OCI-LY1 (cell line): ENCODE measurements around the gene LAG3.

Source experiments
- H2AFZ ChIP-seq: fragments of 200-600 bp; sonication (generic), shearing (Covaris generic); 2 replicates; pipeline ENCODE4 v1.6.0; 2014; ENCODE audit warnings: antibody characterized with exemption, mild to moderate bottlenecking, low read length
- H3F3A ChIP-seq: fragments of 200-600 bp; sonication (generic), shearing (Covaris generic); 2 replicates; pipeline ENCODE4 v1.6.0; 2014; ENCODE audit warnings: mild to moderate bottlenecking, antibody characterized with exemption, low read length, moderate library complexity; ENCODE audit not compliant: insufficient read depth
- H3K27ac ChIP-seq: fragments of 200-600 bp; sonication (generic); 2 replicates; pipeline ENCODE4 v1.5.1; 2014; ENCODE audit warnings: low read length, mixed run types, mild to moderate bottlenecking, low read depth; ENCODE audit not compliant: poor library complexity, severe bottlenecking
- H3K27me3 ChIP-seq: fragments of 200-600 bp; sonication (generic); 2 replicates; pipeline ENCODE4 v1.6.0; 2014; ENCODE audit warnings: antibody characterized with exemption, mild to moderate bottlenecking, low read length, moderate library complexity; ENCODE audit not compliant: insufficient read depth
- H3K36me3 ChIP-seq: fragments of 200-600 bp; sonication (generic); 2 replicates; pipeline ENCODE4 v1.6.1; 2014; ENCODE audit warnings: mild to moderate bottlenecking, antibody characterized with exemption, low read length, moderate library complexity, mixed read lengths; ENCODE audit not compliant: insufficient read depth
- H3K4me1 ChIP-seq: fragments of 200-600 bp; sonication (generic); 2 replicates; pipeline ENCODE4 v1.5.1; 2014; ENCODE audit warnings: mild to moderate bottlenecking, low read length, moderate library complexity; ENCODE audit not compliant: insufficient read depth, severe bottlenecking
- H3K4me2 ChIP-seq: fragments of 200-600 bp; sonication (generic), shearing (Covaris generic); 2 replicates; pipeline ENCODE4 v1.6.1; 2014; ENCODE audit warnings: low read length
- H3K4me3 ChIP-seq: fragments of 200-600 bp; sonication (generic); 2 replicates; pipeline ENCODE4 v1.5.1; 2014; ENCODE audit warnings: low read length, low read depth, mild to moderate bottlenecking, mixed read lengths; ENCODE audit not compliant: poor library complexity, severe bottlenecking
- H3K79me2 ChIP-seq: fragments of 200-600 bp; shearing (Covaris generic); 2 replicates; pipeline ENCODE4 v1.6.1; 2016; ENCODE audit warnings: mixed run types, low read length, mixed read lengths; ENCODE audit not compliant: insufficient read depth
- H3K9ac ChIP-seq: fragments of 200-600 bp; sonication (generic), shearing (Covaris generic); 2 replicates; pipeline ENCODE4 v1.6.1; 2014; ENCODE audit warnings: mild to moderate bottlenecking, low read length, mixed read lengths
- H3K9me2 ChIP-seq: fragments of 200-600 bp; sonication (generic), shearing (Covaris generic); 2 replicates; pipeline ENCODE4 v1.6.1; 2014; ENCODE audit warnings: low read depth, mild to moderate bottlenecking, low read length, mixed read lengths
- H3K9me3 ChIP-seq: fragments of 200-600 bp; shearing (Covaris generic); 2 replicates; pipeline ENCODE4 v1.6.1; 2014; ENCODE audit warnings: low read length, mixed read lengths
- H4K20me1 ChIP-seq: fragments of 200-600 bp; sonication (generic), shearing (Covaris generic); 2 replicates; pipeline ENCODE4 v1.6.0; 2016; ENCODE audit warnings: mild to moderate bottlenecking, low read length; ENCODE audit not compliant: insufficient read depth
- EZH2 ChIP-seq: fragments of 200-600 bp; sonication (generic), shearing (Covaris generic); IDR thresholded peaks from 2 replicates; pipeline ENCODE4 v1.8.0; 2017; ENCODE audit warnings: borderline replicate concordance, mixed run types, mild to moderate bottlenecking, antibody characterized with exemption, low read length, moderate library complexity, mixed read lengths
- TF ChIP-seq, protein P1 (sequence below): fragments of 200-600 bp; sonication (generic), shearing (Covaris generic); IDR thresholded peaks from 2 replicates; pipeline ENCODE4 v1.5.1; 2017; ENCODE audit warnings: mild to moderate bottlenecking, antibody characterized with exemption, low read length, moderate library complexity, mixed read lengths

The LAG3 gene

DNA sequence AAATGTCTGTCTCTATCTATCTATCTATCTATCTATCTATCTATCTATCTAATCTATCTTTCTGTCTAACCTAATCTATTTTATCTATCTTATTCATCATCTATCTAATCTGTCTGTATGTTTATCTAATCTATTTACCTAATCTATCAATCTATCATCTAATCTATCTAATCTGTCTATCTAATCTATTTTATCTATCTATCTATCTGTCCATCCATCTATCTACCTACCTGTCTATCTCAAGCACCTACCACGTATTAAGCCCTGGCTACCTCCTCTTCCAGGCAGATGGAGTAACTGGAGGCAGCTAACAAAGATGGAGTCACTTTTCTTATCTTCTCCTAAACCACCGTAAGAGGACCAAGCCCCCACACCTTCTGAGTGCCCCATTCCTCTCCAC, 22.8 kb downstream of the LAG3 start:
- no peak overlapping the region for H3K4me2 ChIP-seq
- no peaks in the 10 kb centered on the region for H3K4me1 ChIP-seq
- H3K9me2 ChIP-seq, result no peaks in the 10 kb centered on the region
- no peaks in the 10 kb centered on the region for H3F3A ChIP-seq
- H3K9me3 ChIP-seq, result no peaks in the 10 kb centered on the region
- H3K4me3 ChIP-seq, result no peak overlapping the region
- no peaks in the 10 kb centered on the region for H3K36me3 ChIP-seq
- H3K27me3 ChIP-seq, result peaks cover 9% of the 10 kb centered on the region
- no peak overlapping the region for H3K9ac ChIP-seq
- no peaks in the 10 kb centered on the region for H3K79me2 ChIP-seq
- no peak overlapping the region for H3K27ac ChIP-seq
- H2AFZ ChIP-seq, result no peak overlapping the region
- TF ChIP-seq EZH2, result no peak
- TF ChIP-seq, protein P1, sequence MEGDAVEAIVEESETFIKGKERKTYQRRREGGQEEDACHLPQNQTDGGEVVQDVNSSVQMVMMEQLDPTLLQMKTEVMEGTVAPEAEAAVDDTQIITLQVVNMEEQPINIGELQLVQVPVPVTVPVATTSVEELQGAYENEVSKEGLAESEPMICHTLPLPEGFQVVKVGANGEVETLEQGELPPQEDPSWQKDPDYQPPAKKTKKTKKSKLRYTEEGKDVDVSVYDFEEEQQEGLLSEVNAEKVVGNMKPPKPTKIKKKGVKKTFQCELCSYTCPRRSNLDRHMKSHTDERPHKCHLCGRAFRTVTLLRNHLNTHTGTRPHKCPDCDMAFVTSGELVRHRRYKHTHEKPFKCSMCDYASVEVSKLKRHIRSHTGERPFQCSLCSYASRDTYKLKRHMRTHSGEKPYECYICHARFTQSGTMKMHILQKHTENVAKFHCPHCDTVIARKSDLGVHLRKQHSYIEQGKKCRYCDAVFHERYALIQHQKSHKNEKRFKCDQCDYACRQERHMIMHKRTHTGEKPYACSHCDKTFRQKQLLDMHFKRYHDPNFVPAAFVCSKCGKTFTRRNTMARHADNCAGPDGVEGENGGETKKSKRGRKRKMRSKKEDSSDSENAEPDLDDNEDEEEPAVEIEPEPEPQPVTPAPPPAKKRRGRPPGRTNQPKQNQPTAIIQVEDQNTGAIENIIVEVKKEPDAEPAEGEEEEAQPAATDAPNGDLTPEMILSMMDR, result no peak
- no peaks in the 10 kb centered on the region for H4K20me1 ChIP-seq

DNA sequence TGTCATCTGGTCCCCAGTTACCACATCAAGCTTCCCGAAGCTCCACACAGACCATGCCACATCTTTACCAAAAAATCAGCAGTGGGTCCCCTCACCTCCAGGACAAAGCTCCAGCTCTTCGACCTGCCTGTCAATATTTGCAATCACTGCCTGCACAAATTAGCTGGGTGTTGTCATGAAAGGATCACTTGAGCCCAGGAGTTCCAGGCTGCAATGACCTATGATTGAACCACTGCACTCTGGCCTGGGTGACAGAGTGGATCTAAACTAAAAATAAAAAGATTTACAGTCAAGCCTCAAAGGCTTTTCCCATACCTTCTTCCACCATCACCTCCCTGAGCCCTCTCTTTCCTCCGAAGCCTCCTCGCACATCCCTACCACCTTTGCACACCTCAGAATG, 24.3 kb downstream of the LAG3 start:
- TF ChIP-seq, protein P1, result no peak
- no peak for TF ChIP-seq EZH2
- Histone ChIP-seq H3F3A (no peaks in the 10 kb centered on the region), H3K4me2 (no peak overlapping the region), H3K79me2 (no peaks in the 10 kb centered on the region), H3K9me2 (no peaks in the 10 kb centered on the region), H3K27ac (no peak overlapping the region), H3K9me3 (no peaks in the 10 kb centered on the region), H4K20me1 (no peaks in the 10 kb centered on the region), H3K4me1 (no peaks in the 10 kb centered on the region), H3K27me3 (peaks cover 9% of the 10 kb centered on the region), H3K36me3 (no peaks in the 10 kb centered on the region), H2AFZ (no peak overlapping the region), H3K4me3 (no peak overlapping the region), H3K9ac (no peak overlapping the region)

DNA sequence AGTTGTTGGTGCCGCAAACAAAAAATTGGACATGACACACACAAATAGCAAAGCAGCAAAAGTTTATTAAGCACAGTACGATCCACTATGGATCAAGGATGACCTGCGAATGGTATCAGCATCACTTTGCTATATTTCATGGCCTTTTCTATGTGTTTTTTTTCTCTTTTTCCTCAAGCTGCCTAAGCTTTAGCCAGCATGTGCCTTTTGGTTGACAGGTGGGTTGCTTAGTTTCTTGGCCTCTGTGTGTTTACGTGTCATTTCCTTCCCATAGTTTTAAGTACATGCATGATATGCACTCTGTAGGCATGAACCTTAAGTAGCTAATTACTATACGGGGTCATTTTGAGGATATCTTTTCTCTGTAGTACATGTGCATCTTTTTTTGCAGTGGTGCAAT, 26.8 kb downstream of the LAG3 start:
- no peaks in the 10 kb centered on the region for H4K20me1 ChIP-seq
- H3K79me2 ChIP-seq, result no peaks in the 10 kb centered on the region
- H3K9me3 ChIP-seq, result no peaks in the 10 kb centered on the region
- H3K9ac ChIP-seq, result no peak overlapping the region
- H3F3A ChIP-seq, result no peaks in the 10 kb centered on the region
- H3K4me2 ChIP-seq, result no peak overlapping the region
- H3K27ac ChIP-seq, result no peak overlapping the region
- no peak overlapping the region for H2AFZ ChIP-seq
- H3K9me2 ChIP-seq, result no peaks in the 10 kb centered on the region
- no peak overlapping the region for H3K4me3 ChIP-seq
- no peak for TF ChIP-seq EZH2
- TF ChIP-seq, protein P1, result no peak
- H3K36me3 ChIP-seq, result no peaks in the 10 kb centered on the region; the same call in 1 of the 2 replicates
- H3K27me3 ChIP-seq, result peaks cover 9% of the 10 kb centered on the region
- no peaks in the 10 kb centered on the region for H3K4me1 ChIP-seq
